ENCODE measurements around the gene IL2RA. TPM values are rescaled to one million over a fixed set of nuclear protein-coding genes. Genes with fewer than 3 reads are reported as not detected.
A peak's percentile ranks its signal among the peaks of the same experiment; 100 is the strongest.

IL2RA gene
- total RNA-seq, 6 donors from 2014 or later, result 0.91 to 8.4 (median 4.0) TPM; not detected in 1

GRCh38 chr10:6009150-6009549, 53.0 kb downstream of the IL2RA start:
- no peaks in the 10 kb centered on the region for H3K27me3 ChIP-seq
- peaks cover 0 to 10% (median 3%) of the 10 kb centered on the region in 4 donors for H3K4me1 ChIP-seq
- peak overlapping the region in 2 of 4 donors; percentile 11 to 17 for H3K27ac ChIP-seq
- no peaks in the 10 kb centered on the region for H3K36me3 ChIP-seq
- TF ChIP-seq EP300 (IDR thresholded peaks at IDR 0.05) (no peak), CTCF (IDR thresholded peaks at IDR 0.05) (no peak), POLR2AphosphoS5 (IDR thresholded peaks at IDR 0.05) (no peak), POLR2A (IDR thresholded peaks at IDR 0.05) (no peak)
- H3K9me3 ChIP-seq, result peaks cover 0 to 8% (median 0%) of the 10 kb centered on the region in 4 donors
- peak in 1 of 2 donors; percentile 85 for ATAC-seq (ENCODE audit: low FRiP score in 2 of 2)
- DNase-seq, result no peak
- H3K4me3 ChIP-seq, result peak overlapping the region in 2 of 4 donors; percentile 3 to 14
- 41 to 42% methylated on average over 2 of the region's 2 CpGs for WGBS, 2 donors

GRCh38 chr10:6008497-6009142, 53.5 kb downstream of the IL2RA start:
- 66 to 70% methylated on average over 5 of the region's 5 CpGs for WGBS, 2 donors
- H3K9me3 ChIP-seq, result peaks cover 0 to 8% (median 0%) of the 10 kb centered on the region in 4 donors
- peak overlapping the region in 2 of 4 donors; percentile 3 to 14 for H3K4me3 ChIP-seq
- no peak for DNase-seq
- peaks cover 0 to 4% (median 0%) of the 10 kb centered on the region in 4 donors for H3K4me1 ChIP-seq
- H3K27ac ChIP-seq, result peak overlapping the region; percentile 5 to 40 (median 18)
- H3K27me3 ChIP-seq, result no peaks in the 10 kb centered on the region
- TF ChIP-seq CTCF (IDR thresholded peaks at IDR 0.05) (no peak), POLR2A (IDR thresholded peaks at IDR 0.05) (no peak), POLR2AphosphoS5 (IDR thresholded peaks at IDR 0.05) (no peak), EP300 (IDR thresholded peaks at IDR 0.05) (no peak)
- no peaks in the 10 kb centered on the region for H3K36me3 ChIP-seq
- no peak for ATAC-seq (ENCODE audit: low FRiP score in 2 of 2)

GRCh38 chr10:6006991-6007390, 55.2 kb downstream of the IL2RA start:
- H3K27me3 ChIP-seq, result no peaks in the 10 kb centered on the region
- H3K9me3 ChIP-seq, result peaks cover 0 to 8% (median 0%) of the 10 kb centered on the region in 4 donors
- H3K27ac ChIP-seq, result no peak overlapping the region
- ATAC-seq (ENCODE audit: low FRiP score in 2 of 2), result no peak
- H3K4me1 ChIP-seq, result peaks cover 0 to 4% (median 0%) of the 10 kb centered on the region in 4 donors
- WGBS, 2 donors, result 0 to 100% methylated on average over 1 of the region's 1 CpG
- DNase-seq, result no peak
- no peaks in the 10 kb centered on the region for H3K36me3 ChIP-seq
- no peak overlapping the region for H3K4me3 ChIP-seq
- TF ChIP-seq POLR2AphosphoS5 (IDR thresholded peaks at IDR 0.05) (no peak), EP300 (IDR thresholded peaks at IDR 0.05) (no peak), CTCF (IDR thresholded peaks at IDR 0.05) (no peak), POLR2A (IDR thresholded peaks at IDR 0.05) (no peak)

GRCh38 chr10:6006546-6006945, 55.6 kb downstream of the IL2RA start:
- 87 to 93% methylated on average over 3 of the region's 3 CpGs for WGBS, 2 donors
- no peak overlapping the region for H3K4me3 ChIP-seq
- no peak for ATAC-seq (ENCODE audit: low FRiP score in 2 of 2)
- H3K4me1 ChIP-seq, result peaks cover 0 to 4% (median 0%) of the 10 kb centered on the region in 4 donors
- no peak overlapping the region for H3K27ac ChIP-seq
- H3K36me3 ChIP-seq, result no peaks in the 10 kb centered on the region
- no peaks in the 10 kb centered on the region for H3K27me3 ChIP-seq
- DNase-seq, result no peak
- peaks cover 0 to 8% (median 0%) of the 10 kb centered on the region in 4 donors for H3K9me3 ChIP-seq
- TF ChIP-seq POLR2A (IDR thresholded peaks at IDR 0.05) (no peak), CTCF (IDR thresholded peaks at IDR 0.05) (no peak), POLR2AphosphoS5 (IDR thresholded peaks at IDR 0.05) (no peak), EP300 (IDR thresholded peaks at IDR 0.05) (no peak)

Data from upper lobe of left lung (tissue), 6 donors.